Right forelimb (tissue), 1 donor: ENCODE measurements around the gene TRIM74.
"Not testable (repeated sequence)": the region's sequence is repeated elsewhere in the genome, so short reads cannot be mapped to it uniquely, and the experiment has no call there.

Source experiments
- DNase-seq: peaks from one replicate; pipeline ENCODE4 v3.0.0-alpha.2; 2018

The TRIM74 gene

DNA sequence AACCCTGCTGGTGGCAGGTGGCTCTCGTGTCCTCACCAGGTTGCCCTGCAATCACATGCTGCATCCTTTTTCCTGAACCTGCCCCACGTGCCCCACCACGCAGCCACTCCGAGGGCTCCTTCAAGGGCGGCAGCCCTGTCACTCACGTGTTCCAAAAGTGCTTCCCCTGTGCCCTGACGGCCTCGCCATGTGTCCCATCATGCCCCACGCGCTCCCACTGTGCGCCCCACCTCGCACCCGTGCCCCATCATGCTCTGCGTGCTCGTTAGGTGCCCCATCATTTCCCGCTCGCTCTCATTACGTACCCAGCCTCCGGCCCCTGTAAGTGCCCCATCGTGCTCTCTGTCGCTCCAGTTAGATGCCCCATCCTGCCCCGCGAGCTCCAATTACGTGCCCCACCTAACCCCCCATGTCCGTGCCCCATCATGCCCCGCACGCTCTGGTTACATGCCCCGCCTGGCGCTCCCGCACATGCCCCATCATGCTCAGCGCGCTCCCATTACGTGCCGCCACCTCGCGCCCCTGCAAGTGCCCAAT, at the start of gene TRIM74:
Gene TRIM74 (minus strand): TSS at position 487 of the 537 bp plus-strand sequence. CDS start 3,309 bp downstream, outside the sequence.
- not testable (repeated sequence) for DNase-seq

DNA sequence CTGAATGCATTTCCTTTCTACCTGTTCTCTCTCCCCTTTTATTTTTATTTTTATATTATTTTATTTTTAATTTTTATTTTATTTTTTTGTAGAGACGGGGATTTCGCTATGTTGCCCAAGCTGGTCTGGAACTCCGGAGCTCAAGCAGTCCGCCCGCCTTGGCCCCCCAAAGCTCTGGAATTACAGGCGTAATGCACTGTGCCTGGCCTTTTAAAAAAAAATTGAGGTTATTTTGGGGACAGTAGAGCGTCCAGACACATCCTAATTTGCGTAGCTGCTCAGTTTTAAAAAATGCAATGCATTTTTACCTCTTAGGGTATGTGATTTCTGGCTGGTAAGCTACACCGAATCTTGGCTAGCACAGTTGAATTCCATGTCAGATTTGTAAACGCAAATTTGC, 37.2 kb upstream of the TRIM74 start:
- DNase-seq = not testable (repeated sequence)

DNA sequence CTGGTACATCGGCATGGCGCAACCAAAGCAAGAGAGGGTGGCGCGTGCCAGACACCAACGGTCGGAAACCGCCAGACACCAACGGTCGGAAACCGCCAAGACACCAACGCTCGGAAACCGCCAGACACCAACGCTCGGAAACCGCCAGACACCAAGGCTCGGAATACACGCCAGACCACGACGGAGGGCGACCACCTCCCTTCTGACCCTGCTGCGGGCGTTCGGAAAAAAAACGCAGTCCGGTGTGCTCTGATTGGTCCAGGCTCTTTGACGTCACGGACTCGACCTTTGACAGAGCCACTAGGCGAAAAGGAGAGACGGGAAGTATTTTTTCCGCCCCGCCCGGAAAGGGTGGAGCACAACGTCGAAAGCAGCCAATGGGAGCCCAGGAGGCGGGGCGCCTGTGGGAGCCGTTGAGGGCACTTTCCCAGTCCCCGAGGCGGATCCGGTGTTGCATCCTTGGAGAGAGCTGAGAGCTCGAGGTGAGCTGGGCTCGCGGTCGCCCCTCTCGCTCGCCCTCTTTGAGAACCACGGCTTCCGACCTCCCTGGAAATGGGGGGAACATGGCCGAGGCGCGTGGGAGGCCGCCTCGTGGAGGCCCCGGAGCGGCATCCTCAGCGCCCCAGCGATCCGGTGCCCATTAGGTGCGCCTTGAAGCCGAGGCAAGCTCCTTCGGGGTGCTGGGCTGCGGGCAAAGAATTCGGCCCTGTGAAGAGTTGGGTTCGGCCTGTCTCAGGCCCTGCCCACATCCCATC, 36.6 kb upstream of the TRIM74 start:
- DNase-seq = peak; percentile 90

- DNase-seq = not testable (repeated sequence)
These were observed 36.1 kb upstream of the TRIM74 start for GRCh38 chr7:73005356-73005692.

- DNase-seq = not testable (repeated sequence)
These were observed 28.7 kb upstream of the TRIM74 start for GRCh38 chr7:72997887-72998468.

DNA sequence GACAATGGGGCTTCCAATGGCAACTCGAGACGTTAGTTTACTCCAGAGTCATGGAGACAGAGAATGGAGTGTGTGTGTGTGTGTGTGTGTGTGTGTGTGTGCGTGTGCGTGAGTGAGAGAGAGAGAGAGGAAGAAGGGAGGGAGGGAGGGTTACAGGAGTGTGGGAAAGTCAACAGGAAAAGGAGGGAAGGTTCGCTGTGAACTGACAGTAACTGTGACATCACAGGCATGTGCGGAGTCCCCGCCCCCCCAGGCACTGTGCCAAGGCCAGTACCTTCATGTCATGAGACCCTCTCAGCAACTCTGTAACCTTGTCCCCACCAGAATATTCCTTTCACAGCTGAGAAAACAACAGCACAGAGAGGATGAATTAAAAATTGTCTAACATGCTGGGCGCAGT, 28.2 kb upstream of the TRIM74 start:
- DNase-seq = not testable (repeated sequence)

- not testable (repeated sequence) for DNase-seq
These were observed 26.2 kb upstream of the TRIM74 start for GRCh38 chr7:72995484-72995883.

DNA sequence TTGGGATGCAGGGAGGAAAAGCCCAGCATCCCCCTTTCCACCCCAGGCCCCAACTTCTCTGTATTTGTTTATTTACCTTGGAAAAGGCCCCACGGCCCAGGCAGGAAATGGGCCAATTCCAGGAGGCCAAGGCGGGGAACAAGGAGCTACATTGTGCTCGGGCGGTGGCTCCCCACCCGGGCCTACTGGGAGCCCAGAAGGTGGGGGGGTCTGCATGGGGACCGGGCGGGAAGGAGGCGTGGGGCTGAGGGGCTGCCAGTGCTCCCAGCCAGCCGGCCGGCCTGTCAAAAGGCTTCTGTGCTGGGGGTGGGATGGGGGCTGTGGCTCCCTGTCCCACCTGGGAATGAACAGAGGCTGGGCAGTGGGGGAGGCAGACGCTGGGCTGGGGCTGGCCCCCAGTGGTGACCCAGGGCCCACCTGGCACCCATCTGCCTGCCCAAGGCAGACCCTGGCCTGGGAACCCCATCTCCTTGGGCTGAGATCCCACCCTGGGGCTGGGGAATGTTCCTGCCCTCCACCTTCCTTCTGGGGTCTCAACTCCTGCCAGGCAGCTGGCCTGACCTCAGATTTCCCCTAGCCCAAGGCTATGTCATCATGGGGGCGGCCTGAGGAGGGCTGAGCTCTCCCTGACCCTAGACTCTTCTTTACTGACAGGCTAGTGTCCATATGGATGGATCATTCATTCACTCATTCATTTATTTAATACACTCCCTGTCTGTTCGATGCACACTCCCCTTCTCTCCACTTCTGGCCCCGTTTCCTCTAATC, 21.1 kb upstream of the TRIM74 start:
- not testable (repeated sequence) for DNase-seq

- not testable (repeated sequence) for DNase-seq
These were observed 12.8 kb upstream of the TRIM74 start for GRCh38 chr7:72982084-72982483.

DNA sequence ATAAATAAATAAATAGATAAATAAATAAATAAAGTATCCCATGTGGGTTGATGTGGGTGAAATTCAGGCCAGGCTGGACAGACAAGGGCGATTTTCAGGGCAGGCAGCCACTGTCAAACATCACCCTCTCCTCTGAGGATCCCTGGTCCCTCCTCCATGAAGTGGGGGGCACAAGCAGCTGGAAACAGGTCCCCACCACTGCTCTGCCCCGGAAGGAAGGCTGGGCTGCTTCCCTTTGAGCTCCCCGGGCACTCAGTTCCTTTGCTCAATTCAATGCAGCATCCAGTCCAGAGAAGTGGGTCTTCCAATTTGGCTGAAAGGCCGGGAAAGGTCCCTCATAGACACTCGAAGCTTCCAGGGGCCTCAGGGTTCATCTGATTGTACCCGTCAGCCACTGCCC, 11.1 kb upstream of the TRIM74 start:
- DNase-seq = not testable (repeated sequence)

- not testable (repeated sequence) for DNase-seq
These were observed 7.2 kb upstream of the TRIM74 start for GRCh38 chr7:72976434-72976833.

DNA sequence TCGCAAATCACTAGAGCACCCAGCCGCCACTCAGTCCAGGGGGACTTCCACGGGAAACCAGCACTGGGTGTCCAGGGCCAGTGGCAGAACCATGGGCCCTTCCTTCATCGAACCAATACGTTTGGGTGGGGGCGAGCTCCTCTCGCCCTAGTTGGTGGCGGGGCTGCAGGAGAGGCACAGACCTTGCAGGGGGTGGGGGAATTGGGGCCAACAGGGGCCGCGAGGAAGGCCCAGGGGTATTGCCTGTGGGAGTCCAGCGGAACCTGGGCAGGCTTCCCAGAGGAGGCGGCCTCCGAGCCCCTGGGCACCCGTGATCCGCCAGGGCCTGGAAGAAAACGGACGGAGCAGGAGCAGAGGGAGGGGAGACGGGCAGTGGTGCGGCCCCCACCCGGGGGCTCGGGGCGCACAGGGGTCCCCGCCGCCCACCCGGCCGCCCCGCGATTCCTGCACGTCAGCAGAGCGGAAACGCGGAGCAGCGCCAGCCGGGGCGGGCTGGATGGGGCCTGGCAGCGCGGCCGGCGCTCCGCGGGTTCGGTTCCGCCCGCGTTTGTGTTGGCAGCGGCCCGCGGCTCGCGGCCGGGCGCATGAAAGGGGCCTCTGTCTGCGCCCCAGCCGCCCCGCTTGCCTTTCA, 6.5 kb upstream of the TRIM74 start:
- DNase-seq = peak; percentile 49

- DNase-seq = not testable (repeated sequence)
These were observed 5.5 kb upstream of the TRIM74 start for GRCh38 chr7:72974781-72975180.

DNA sequence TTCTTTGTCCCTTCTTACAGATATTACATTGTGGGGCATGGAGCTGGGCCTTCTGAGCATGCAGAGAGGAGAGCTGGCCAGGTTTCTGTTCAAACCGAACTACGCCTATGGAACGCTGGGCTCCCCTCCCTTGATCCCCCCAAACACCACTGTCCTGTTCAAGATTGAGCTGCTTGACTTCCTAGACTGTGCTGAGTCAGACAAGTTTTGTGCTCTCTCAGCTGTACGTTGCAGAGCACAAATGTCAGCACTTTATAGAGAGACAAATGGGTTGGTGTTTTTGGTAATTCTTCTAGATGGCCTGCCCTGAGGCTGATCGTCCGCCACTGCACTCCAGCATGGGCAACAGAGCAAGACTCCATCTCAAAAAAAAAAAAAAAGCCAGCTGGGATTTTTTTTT, 2.2 kb upstream of the TRIM74 start:
- not testable (repeated sequence) for DNase-seq

DNA sequence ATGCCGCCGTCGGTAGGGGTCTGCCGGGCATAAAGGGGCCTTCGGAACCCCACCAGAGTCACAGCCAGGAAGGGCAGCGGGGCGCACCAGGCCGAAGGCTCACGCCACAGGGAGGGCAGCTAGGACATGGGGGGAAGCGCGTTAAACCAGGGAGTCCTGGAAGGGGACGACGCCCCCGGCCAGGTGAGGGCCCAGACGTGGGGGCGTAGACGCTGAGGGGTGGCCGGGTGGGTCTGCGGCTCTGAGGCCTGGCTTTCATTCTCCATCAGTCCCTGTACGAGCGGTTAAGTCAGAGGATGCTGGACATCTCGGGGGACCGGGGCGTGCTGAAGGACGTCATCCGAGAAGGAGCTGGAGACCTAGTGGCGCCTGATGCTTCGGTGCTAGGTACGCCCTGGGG, 422 bp upstream of the TRIM74 start:
- DNase-seq = not testable (repeated sequence)

GRCh38 chr7:72966892-72967291, 2.4 kb downstream of the TRIM74 start:
- DNase-seq = not testable (repeated sequence)

GRCh38 chr7:72965186-72965975, 3.9 kb downstream of the TRIM74 start:
- not testable (repeated sequence) for DNase-seq

GRCh38 chr7:72963056-72963455, 6.2 kb downstream of the TRIM74 start:
- not testable (repeated sequence) for DNase-seq

DNA sequence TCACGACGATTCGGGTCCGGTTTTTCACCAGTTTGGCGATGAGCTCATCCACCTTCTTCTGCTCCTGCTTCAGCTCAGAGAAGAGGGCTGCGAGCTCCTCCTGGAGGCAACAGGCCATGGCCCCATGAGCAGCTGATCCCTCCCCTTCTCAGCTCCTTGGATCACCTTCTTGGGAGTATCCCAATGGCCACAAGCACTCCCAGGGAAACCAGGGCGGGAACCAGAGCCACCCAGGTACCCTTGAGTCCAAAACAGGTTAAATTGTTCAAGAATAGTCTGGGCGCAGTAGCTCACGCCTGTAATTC, 8.0 kb downstream of the TRIM74 start:
- not testable (repeated sequence) for DNase-seq

- DNase-seq = not testable (repeated sequence)
These were observed 8.5 kb downstream of the TRIM74 start for GRCh38 chr7:72960626-72961345.

GRCh38 chr7:72960029-72960428, 9.2 kb downstream of the TRIM74 start:
- not testable (repeated sequence) for DNase-seq
